Lower leg skin (tissue), 3 donors: ENCODE results near the gene SLC39A9.

Source experiments
- CTCF ChIP-seq, 3 donors: fragments of 450-650 bp; IDR thresholded peaks; one replicate each; pipeline ENCODE4 v1.5.1; 2016; ENCODE audit warnings: antibody characterized with exemption in 3 of 3, mild to moderate bottlenecking in 3 of 3, moderate library complexity in 2 of 3
- POLR2A ChIP-seq, 2 donors: fragments of 450-650 bp; IDR thresholded peaks; one replicate each; pipeline ENCODE4 v1.6.1; 2016 to 2017; ENCODE audit warnings: antibody characterized with exemption in 2 of 2, mild to moderate bottlenecking in 1 of 2, moderate library complexity in 1 of 2

- no peak for TF ChIP-seq CTCF (IDR thresholded peaks at IDR 0.05)
- TF ChIP-seq POLR2A (IDR thresholded peaks at IDR 0.05) = no peak
Measured at GRCh38 chr14:69349091-69349777, 49.3 kb upstream of the SLC39A9 start.
